Erythroblast (primary cell): ENCODE measurements around the gene CAPN5.

Source experiments
- GATA1 ChIP-seq: IDR thresholded peaks from 2 replicates; pipeline ENCODE4 v1.6.1; 2011; ENCODE audit warnings: low read depth, mild to moderate bottlenecking, control low read depth, low read length, moderate library complexity
- POLR2A ChIP-seq: IDR thresholded peaks from 2 replicates; pipeline ENCODE4 v1.6.1; 2011; ENCODE audit warnings: mild to moderate bottlenecking, low read length

DNA sequence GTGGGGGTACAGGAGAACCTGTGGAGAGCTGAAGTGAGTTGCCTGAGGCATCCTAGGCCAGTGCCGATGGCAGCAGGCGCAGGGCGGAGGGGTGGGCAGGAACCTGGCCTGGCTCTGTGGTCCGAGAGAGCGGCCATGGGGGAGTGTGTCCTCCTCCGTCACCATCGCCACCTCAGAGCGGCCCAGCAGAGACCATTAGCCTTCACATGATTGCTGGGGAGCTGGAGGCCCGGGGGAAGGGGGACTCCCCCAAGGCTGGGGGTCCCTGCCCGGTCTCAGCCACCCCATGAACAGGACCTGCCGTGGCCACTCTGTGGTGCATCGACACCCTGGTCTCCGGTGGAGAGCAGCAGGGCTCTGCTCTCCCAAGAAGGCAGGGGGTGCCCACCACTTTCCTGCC is 40.0 kb downstream of the CAPN5 start:
- TF ChIP-seq POLR2A: no peak
- no peak for TF ChIP-seq GATA1
